ENCODE measurements around the gene RMND1. TPM values are rescaled to one million over a fixed set of nuclear protein-coding genes. Genes with fewer than 3 reads are reported as not detected.
A peak's percentile ranks its signal among the peaks of the same experiment; 100 is the strongest.

RMND1 gene
- total and polyA plus RNA-seq, 9 of the 15 experiments (the other 6 are each of a cell fraction or from before 2014, with no cell fraction given) = 26.9 to 47.8 (median 36.2) TPM

DNA sequence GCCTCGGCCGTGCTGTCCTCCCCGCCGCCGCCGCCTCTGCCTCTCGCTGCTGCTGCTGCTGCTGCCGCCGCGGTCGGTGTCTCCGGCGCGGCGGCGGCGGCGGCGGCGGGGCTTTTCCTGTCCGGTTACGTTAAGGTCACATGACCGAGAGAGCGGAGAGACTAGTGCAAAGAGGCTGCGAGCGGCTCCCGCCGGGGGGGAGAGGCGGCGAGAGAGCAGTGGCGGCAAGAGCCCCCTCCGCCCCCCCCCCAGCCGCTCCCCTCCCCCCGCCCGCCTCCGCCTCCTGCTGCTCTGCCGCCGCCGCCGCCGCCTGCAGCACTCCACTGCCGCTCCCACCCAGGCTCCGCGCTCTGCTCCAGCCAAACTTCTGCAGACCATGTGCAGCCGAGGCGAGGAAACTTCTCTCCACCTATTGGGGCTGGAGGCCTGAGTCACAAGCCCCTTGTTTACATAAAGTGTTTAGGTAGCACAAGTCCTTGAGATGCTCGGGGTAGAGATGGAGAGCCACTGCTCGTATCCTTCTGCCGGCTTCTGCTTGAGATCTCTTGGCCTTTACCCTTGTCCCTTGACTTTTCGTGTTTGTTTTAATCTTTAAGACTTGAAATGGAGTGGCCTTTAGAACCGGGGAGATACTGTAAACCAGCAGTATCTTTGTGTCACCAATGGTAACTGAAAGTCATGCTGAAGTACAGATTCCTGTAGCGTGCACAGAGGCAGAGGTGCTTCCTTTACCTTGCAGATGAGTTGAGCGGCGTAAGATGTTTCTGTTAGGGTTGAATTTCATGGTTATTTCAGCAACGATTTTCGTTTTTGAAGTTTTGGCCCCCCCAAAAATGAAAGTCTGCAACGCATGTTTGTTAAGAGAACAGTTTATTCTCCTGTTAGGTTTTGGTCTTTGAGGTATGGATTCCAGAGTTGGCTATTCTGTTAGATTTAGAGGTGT is 60.2 kb downstream of the RMND1 start, which contains the start of gene ZBTB2 (continued):
- TF ChIP-seq, protein P1, sequence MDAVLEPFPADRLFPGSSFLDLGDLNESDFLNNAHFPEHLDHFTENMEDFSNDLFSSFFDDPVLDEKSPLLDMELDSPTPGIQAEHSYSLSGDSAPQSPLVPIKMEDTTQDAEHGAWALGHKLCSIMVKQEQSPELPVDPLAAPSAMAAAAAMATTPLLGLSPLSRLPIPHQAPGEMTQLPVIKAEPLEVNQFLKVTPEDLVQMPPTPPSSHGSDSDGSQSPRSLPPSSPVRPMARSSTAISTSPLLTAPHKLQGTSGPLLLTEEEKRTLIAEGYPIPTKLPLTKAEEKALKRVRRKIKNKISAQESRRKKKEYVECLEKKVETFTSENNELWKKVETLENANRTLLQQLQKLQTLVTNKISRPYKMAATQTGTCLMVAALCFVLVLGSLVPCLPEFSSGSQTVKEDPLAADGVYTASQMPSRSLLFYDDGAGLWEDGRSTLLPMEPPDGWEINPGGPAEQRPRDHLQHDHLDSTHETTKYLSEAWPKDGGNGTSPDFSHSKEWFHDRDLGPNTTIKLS (IDR thresholded peaks at IDR 0.05; ENCODE audit: borderline replicate concordance, low read depth) = no peak
- TF ChIP-seq, protein P2, sequence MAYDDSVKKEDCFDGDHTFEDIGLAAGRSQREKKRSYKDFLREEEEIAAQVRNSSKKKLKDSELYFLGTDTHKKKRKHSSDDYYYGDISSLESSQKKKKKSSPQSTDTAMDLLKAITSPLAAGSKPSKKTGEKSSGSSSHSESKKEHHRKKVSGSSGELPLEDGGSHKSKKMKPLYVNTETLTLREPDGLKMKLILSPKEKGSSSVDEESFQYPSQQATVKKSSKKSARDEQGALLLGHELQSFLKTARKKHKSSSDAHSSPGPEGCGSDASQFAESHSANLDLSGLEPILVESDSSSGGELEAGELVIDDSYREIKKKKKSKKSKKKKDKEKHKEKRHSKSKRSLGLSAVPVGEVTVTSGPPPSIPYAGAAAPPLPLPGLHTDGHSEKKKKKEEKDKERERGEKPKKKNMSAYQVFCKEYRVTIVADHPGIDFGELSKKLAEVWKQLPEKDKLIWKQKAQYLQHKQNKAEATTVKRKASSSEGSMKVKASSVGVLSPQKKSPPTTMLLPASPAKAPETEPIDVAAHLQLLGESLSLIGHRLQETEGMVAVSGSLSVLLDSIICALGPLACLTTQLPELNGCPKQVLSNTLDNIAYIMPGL (CRISPR knock-in tag; IDR thresholded peaks at IDR 0.05) = 0 out of 2 replicates have a peak, but pooled peaks have one; percentile 33
- peak; percentile 77 for TF ChIP-seq FOXJ2 (tag; IDR thresholded peaks at IDR 0.05)
- TF ChIP-seq ZNF3 (CRISPR knock-in tag; IDR thresholded peaks at IDR 0.05) = no peak
- TF ChIP-seq CBFB (CRISPR knock-in tag; IDR thresholded peaks at IDR 0.05) = no peak
- TF ChIP-seq, protein P3, sequence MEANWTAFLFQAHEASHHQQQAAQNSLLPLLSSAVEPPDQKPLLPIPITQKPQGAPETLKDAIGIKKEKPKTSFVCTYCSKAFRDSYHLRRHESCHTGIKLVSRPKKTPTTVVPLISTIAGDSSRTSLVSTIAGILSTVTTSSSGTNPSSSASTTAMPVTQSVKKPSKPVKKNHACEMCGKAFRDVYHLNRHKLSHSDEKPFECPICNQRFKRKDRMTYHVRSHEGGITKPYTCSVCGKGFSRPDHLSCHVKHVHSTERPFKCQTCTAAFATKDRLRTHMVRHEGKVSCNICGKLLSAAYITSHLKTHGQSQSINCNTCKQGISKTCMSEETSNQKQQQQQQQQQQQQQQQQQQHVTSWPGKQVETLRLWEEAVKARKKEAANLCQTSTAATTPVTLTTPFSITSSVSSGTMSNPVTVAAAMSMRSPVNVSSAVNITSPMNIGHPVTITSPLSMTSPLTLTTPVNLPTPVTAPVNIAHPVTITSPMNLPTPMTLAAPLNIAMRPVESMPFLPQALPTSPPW (CRISPR knock-in tag; IDR thresholded peaks at IDR 0.05) = peak; percentile 94
- peak; percentile 41; the same call in 1 of the 2 replicates for TF ChIP-seq TEAD4 (IDR thresholded peaks at IDR 0.05; ENCODE audit: low read length)
- TF ChIP-seq TEAD4 (CRISPR knock-in tag; IDR thresholded peaks at IDR 0.05; ENCODE audit: borderline replicate concordance) = no peak
- TF ChIP-seq ZNF431 (CRISPR knock-in tag; IDR thresholded peaks at IDR 0.05) = 0 out of 2 replicates have a peak, but pooled peaks have one; percentile 6
- TF ChIP-seq SMARCE1 (IDR thresholded peaks at IDR 0.05) = 0 out of 2 replicates have a peak, but pooled peaks have one; percentile 20
- TF ChIP-seq, protein P4, sequence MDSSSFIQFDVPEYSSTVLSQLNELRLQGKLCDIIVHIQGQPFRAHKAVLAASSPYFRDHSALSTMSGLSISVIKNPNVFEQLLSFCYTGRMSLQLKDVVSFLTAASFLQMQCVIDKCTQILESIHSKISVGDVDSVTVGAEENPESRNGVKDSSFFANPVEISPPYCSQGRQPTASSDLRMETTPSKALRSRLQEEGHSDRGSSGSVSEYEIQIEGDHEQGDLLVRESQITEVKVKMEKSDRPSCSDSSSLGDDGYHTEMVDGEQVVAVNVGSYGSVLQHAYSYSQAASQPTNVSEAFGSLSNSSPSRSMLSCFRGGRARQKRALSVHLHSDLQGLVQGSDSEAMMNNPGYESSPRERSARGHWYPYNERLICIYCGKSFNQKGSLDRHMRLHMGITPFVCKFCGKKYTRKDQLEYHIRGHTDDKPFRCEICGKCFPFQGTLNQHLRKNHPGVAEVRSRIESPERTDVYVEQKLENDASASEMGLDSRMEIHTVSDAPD (CRISPR knock-in tag; IDR thresholded peaks at IDR 0.05) = 0 out of 2 replicates have a peak, but pooled peaks have one; percentile 34
- TF ChIP-seq POLR2AphosphoS5 (IDR thresholded peaks at IDR 0.05; ENCODE audit: control insufficient read depth, insufficient read depth, low read depth, low read length) = peak; percentile 31
- TF ChIP-seq TOE1 (IDR thresholded peaks at IDR 0.05; ENCODE audit: borderline replicate concordance) = peak; percentile 53; the same call in 1 of the 2 replicates
- no peak for TF ChIP-seq TOE1 (CRISPR knock-in tag; IDR thresholded peaks at IDR 0.05; ENCODE audit: borderline replicate concordance, low read depth)
- TF ChIP-seq NEUROD1 (IDR thresholded peaks at IDR 0.05; ENCODE audit: borderline replicate concordance, low read depth, low read length, partially characterized antibody) = no peak

Measured in K562 (cell line).